Muscle of arm (tissue), 14 donors: ENCODE measurements around the gene EIF1B. TPM values are rescaled to one million over a fixed set of nuclear protein-coding genes. Genes with fewer than 3 reads are reported as not detected.
"Not testable (repeated sequence)": the region's sequence is repeated elsewhere in the genome, so short reads cannot be mapped to it uniquely, and the experiment has no call there.

Experiments
- DNase-seq: peaks from one replicate; pipeline ENCODE4 v3.0.0-alpha.2; 2013
- long read RNA-seq, 11 donors: transcript quantifications; one replicate each; lab custom pipeline, GENCODE V29; 2026
- polyA plus RNA-seq, 12 donors: library from polyadenylated mRNA; unstranded; fragments of 120-200 nt; gene quantifications; one replicate each; pipeline ENCODE4 v1.2.1, GENCODE V29; 2013; ENCODE audit not compliant: insufficient read length in 12 of 12

The EIF1B gene
- 10 to 100 TPM in 11 of 12 donors, not detected in 1; 53.5 to 82.2 (median 67.5) TPM for polyA plus RNA-seq
- long read RNA-seq, donor 1, transcript EIF1B-204 (3 exons, 637 nt) = minor isoform, 5 of 106 reads
- long read RNA-seq, donor 1, transcript EIF1B-202 (2 exons, 873 nt) = minor isoform, 9 of 106 reads
- long read RNA-seq, donor 1, transcript EIF1B-201 (4 exons, 1,010 nt) = major isoform, 85 of 106 reads
- long read RNA-seq, donor 1, partial matches to known transcripts = 7 of 106 reads
- long read RNA-seq, donor 1, other reads (novel, unspliced or antisense) = 0 of 106 reads
- long read RNA-seq, donor 2, transcript EIF1B-201 (4 exons, 1,010 nt) = major isoform, 68 of 69 reads
- long read RNA-seq, donor 2, partial matches to known transcripts = 0 of 69 reads
- long read RNA-seq, donor 2, other reads (novel, unspliced or antisense) = 0 of 69 reads
- long read RNA-seq, donor 3, transcript EIF1B-201 (4 exons, 1,010 nt) = major isoform, 24 of 29 reads
- long read RNA-seq, donor 3, partial matches to known transcripts = 0 of 29 reads
- long read RNA-seq, donor 3, other reads (novel, unspliced or antisense) = 0 of 29 reads
- long read RNA-seq, donor 4, transcript EIF1B-201 (4 exons, 1,010 nt) = major isoform, 22 of 22 reads
- long read RNA-seq, donor 4, partial matches to known transcripts = 0 of 22 reads
- long read RNA-seq, donor 4, other reads (novel, unspliced or antisense) = 0 of 22 reads
- long read RNA-seq, donor 5, transcript EIF1B-201 (4 exons, 1,010 nt) = major isoform, 42 of 44 reads
- long read RNA-seq, donor 5, partial matches to known transcripts = 0 of 44 reads
- long read RNA-seq, donor 5, other reads (novel, unspliced or antisense) = 0 of 44 reads
- long read RNA-seq, donor 6, transcript EIF1B-201 (4 exons, 1,010 nt) = major isoform, 36 of 36 reads
- long read RNA-seq, donor 6, partial matches to known transcripts = 0 of 36 reads
- long read RNA-seq, donor 6, other reads (novel, unspliced or antisense) = 0 of 36 reads
- long read RNA-seq, donor 7, transcript EIF1B-201 (4 exons, 1,010 nt) = major isoform, 16 of 17 reads
- long read RNA-seq, donor 7, partial matches to known transcripts = 0 of 17 reads
- long read RNA-seq, donor 7, other reads (novel, unspliced or antisense) = 0 of 17 reads
- long read RNA-seq, donor 8, transcript EIF1B-201 (4 exons, 1,010 nt) = major isoform, 48 of 52 reads
- long read RNA-seq, donor 8, partial matches to known transcripts = 0 of 52 reads
- long read RNA-seq, donor 8, other reads (novel, unspliced or antisense) = 0 of 52 reads
- long read RNA-seq, donor 9, transcript EIF1B-201 (4 exons, 1,010 nt) = major isoform, 30 of 33 reads
- long read RNA-seq, donor 9, partial matches to known transcripts = 0 of 33 reads
- long read RNA-seq, donor 9, other reads (novel, unspliced or antisense) = 0 of 33 reads
- long read RNA-seq, donor 10, transcript EIF1B-201 (4 exons, 1,010 nt) = major isoform, 32 of 32 reads
- long read RNA-seq, donor 10, partial matches to known transcripts = 0 of 32 reads
- long read RNA-seq, donor 10, other reads (novel, unspliced or antisense) = 0 of 32 reads
- long read RNA-seq, donor 11, transcript EIF1B-201 (4 exons, 1,010 nt) = major isoform, 61 of 64 reads
- long read RNA-seq, donor 11, partial matches to known transcripts = 0 of 64 reads
- long read RNA-seq, donor 11, other reads (novel, unspliced or antisense) = 0 of 64 reads

DNA sequence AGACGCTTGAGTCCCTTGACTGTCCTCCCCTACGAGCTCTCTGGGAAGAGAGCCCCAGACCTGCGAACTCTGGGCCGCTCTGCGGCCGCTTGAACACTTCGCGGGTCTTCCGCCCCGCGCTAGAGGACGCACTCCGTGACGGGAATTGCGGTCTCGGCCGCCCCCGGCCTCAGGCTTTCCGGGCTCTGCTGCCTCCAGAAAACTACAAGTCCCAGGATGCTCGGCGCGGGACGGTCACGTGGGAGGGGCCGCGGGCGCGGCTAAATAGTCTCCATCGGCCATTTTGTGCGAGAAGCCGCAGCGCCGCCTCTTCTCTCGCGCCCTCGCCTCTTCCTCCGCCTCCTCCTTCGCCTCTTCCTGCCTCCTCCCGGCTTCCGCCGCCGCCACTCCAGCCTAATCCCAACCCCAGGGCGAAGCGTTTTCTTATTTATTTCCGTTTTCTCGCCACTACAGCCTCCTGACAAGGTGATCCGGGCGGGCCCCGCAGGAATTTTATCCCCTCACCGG, at the start of gene EIF1B:
Gene EIF1B, plus strand, starts transcription at position 290 of the 507 bp plus-strand sequence. CDS start 235 bp downstream, outside the sequence.
- DNase-seq = peak; percentile 99

DNA sequence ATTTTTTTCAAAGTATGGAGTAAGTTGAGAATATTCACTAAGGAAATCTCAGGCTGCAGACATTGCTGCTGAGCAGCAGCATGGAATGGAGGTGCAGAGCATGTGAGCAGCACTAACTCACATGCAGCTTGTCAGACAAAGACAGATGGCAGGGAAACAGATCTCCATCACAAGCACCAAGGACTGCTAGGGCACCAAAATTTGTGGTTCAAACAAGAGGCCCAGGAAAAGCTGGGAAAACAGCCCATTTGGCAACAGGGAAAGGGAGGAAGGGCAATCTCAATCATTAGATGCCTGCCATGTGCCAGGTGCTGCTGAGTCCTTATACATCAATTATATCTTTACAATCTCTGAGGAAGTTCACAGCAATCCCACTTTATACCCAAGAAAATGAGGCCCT, 47.2 kb upstream of the EIF1B start:
- no peak for DNase-seq

DNA sequence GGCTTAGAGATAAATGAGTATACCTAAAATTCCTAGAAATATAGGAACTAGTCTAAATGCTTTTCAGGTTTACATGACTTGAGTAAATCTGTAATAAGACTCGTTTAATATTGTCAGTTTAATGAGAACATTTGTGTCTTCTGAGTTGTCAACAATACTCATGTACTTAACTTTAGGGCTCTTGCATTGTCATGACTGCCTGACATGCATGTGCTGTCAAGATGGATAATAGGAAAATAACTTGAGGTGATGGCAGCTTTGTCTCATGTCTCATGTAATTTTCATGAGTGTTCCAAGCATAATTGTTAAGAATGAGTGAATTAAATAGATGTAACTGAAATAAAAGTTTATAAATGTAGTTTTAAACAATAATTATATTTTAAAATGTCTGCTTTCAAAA, 45.1 kb upstream of the EIF1B start:
- no peak for DNase-seq

DNA sequence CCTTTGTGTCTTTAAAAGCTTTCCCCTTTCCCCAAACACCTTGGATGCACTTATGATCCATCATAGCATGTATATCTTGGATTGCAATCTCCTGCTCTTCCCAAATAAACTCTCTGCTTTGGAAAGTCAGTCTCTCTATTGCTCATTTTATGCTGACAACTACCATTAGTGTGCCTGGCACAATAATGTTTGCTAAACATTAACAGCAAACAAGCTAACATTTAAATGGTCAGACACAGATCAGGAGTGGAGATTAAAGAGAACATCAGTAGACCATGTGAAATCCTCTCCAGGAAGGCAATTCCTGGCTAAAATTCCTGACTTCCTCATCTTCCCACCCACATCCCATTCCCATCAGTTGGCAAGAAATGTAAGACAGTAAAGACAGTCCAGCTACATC, 44.3 kb upstream of the EIF1B start:
- DNase-seq = no peak

DNA sequence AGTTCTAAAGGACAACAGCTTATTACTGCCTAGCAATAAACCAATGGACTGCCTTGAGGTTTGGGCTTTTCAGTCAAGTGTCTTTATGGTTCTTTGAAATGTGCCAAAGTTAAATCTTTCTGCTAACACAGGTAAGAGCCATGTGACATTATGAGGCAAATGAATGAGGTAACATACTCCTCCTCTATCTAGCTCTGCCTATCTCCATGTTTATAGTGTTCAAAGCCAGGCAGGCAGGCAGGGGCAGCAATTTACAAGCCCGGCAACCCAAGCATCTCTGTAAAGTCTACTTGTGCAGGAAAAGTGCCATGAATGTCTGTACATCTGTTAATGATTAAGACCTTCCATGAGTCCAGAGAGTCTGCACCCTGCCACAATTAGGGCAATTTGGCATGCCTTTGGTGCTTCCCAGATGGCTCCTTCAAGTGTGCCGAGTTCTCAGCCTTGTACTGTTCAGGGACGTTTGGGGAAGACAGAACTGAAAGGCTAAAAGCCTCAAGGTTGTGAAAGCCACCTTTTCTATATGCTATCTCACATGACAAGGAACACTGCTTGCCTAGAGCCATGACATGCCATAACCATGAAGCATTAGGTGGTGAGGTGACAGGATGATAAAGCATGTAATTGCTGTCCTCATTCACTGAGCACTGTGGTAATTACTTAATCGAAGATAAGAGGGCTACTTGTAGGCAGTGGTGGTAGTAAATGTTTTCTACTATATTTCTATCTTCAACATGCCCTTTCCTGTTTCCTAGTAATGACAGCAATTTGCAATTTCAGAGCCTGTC, 41.4 kb upstream of the EIF1B start:
- DNase-seq = no peak

DNA sequence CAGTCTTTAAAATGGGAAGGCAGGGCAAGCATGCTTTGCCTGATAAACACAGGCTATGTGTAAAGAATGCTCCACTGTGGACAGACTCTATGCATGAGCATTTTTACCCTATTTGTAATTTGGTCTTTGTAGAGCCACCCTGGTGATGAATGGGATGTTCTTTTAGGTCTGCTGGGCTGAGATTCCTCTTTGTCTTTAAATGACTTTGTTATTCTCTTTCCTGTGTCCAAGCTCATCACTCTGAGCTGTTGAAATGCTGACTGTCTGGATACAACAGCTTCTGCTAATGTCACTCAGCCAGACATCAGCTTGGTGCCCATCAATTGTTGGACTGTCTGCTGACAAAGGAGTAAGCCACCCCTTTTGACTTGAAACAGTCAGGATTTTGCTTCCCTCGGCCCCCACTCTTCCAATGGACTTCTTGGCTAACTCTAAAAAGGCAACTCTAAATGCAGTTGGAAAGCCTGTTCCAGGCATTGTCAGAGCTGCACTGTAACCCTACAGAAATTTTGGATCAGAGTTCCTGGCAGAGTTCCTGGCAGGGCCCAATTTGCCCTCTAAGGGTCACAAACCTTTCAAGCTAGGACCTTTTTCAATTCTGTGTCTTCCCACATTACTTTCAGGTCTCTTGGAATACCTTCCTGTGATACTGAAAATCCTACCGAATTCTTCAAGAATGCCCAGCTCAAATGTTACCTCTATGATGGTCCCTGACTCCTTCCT, 40.5 kb upstream of the EIF1B start:
- no peak for DNase-seq

DNA sequence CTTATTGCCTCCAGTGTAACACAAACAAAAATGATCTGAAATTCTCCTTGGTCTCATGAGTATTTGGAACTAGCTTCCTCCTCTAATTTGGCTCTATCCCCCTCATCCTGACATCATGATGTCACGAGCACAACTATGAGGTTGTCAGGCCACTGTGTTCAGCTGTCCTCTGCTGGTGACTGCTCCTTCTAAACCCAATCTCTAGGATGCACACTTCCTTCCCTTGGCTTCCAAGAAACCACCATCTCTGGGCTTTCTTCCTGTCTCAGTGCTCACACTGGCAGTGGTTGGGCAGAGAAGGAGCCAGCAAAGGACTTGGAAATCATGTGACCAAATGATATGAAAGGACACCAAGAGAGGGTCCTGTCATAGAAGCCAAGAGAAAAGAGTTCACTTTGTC, 30.7 kb upstream of the EIF1B start:
- DNase-seq = no peak

DNA sequence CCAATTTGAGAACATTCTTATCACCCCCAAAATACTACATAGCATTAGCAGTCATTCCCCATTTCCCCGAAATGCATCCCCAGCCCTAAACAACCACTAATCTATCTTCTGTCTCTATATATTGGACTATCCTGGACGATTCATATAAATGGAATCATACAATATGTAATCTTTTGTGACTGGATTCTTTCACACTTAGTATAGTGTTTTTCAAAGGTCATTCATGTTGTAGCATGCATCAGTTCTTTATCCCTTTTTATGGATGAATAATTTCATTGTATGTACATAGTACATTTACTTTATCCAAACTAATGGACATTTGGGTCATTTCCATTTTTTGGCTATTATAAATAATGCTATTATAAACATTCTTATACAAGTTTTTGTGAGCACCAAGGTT, 27.5 kb upstream of the EIF1B start:
- DNase-seq = no peak

DNA sequence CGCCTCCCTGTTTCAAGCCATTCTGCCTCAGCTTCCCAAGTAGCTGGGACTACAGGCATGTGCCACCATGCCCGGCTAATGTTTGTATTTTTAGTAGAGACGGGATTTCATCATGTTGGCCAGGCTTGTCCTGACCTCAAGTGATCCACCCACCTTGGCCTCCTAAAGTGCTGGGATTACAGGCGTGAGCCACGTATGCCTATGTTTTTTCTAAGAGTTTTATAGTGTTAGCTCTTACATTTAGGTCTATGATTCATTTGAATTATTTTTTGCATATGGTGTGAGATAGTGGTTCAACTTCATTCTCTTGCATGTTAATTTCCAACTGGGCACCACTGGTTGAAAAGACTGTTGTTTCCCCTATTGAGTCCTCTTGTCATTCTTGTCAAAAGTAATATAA, 26.4 kb upstream of the EIF1B start:
- DNase-seq = not testable (repeated sequence)

DNA sequence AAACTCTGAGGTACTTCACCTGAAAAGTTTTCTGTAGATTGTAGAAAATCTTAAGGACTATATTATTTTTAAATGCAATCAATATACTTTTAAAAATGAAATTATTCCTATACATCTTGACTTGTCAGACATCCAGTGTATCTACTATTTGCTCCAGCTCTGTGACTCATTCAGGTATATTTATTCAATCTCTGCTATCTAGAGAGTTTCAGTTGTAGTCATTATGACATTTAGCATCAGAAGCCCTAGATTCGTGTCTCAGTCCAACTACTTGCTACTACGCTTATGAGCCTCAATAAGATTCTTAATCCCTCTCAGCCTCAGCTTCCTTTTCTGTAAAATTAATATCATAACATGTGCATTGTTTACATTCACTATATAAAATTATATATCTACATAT, 22.3 kb upstream of the EIF1B start:
- no peak for DNase-seq

DNA sequence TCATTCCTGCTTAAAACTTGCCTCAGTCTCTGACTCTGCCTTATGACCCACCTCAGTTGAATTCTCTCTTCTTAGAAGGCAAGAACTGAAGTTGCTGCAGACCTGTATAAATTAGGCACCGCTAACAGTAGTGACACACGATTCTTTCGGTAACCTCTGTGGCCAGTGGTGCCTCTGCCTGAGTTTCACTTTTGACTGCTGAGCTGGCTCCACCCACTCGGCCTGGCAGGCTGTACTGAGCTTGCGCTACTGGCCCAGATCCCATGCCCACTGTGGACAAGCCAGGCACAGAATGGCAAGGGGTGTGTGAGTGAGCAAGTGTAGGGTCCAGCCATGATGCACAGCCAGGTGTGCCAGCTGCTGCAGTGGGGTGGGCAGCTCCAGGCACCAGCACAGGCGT, 19.1 kb upstream of the EIF1B start:
- DNase-seq = no peak

DNA sequence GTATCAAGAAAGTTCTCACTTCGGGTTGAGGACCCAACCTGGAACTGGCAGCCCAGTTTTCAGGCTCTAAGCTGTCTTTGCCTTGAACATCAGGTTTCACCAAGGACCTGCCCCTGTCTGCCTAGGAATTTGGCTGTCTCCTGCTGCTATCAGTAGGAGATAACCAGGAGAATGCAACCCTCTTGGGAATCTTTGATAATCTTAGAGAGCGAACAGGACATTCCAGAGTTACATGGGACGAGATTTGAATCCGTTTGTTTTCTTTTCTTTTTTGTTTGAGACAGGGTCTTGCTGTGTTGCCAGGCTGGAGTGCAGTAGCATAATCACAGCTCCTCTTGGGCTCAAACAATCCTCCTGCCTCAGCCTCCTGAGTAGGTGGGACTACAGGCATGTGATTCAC, 18.0 kb upstream of the EIF1B start:
- DNase-seq = no peak

DNA sequence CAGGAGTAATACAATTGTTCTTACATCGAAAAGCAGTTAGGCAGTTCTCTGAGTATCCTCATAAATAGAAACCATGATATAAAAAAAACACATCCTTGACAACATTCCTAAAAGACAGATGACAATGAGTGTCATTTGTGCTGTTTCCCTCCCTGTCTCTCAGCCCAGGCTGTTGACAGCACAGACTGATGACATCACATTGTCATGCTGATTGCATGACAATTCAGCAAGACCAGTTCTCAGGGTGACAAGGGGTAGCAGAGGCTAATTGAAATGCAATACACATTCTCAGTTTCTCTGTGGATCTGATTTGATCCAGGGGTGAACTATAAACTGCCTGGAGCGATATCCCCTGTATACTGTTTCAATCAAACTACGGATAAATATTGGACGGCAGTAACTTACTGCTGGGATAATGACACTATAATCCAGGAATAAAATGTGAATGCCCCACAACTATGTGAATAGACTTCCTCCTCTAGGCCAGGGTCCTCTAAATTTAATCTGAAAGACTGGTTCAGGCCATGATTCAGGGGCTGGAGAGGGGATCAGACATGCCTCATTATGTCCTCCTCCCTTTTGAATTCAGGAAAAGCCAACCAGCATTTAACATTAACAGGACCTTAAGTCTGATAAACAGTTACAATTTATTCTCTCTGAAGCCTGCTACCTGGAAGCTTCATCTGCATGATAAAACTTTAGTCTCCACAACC, 16.7 kb upstream of the EIF1B start:
- no peak for DNase-seq

DNA sequence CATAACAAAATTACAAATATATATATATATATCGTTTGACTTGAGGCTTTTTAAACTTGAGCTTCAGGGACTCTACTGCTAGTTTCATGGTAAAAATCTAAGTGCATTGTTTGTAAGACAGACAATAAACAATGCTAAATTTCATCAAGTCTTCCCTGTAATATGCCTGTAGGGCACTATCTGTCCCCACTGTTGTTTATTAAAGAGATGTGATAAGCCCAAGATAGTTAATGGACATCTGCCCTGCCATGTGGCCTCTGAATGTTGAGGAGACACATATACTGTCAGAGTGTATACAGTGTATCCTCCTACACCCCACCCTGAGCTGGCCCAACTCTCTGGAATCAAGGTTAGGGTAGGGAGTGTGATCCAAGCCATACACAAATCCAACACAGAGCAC, 15.1 kb upstream of the EIF1B start:
- no peak for DNase-seq

DNA sequence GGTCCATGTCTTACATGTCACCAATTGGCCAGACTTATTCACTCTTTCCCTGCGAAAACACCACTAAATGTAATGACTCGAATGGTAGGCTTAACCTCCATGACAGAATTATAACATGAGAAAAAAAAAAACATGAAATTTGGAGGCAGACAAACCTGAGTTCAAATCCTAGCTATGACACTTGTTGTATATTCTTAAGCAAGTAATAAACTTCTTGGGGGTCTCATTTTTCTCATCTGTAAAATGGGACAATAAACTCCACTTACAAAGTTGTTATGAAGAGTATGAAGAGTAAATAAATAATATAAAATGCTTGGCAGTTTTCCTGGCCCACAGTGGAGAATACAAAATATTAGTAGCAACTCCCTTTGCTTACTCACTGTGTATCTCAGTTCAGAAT, 11.4 kb upstream of the EIF1B start:
- no peak for DNase-seq

DNA sequence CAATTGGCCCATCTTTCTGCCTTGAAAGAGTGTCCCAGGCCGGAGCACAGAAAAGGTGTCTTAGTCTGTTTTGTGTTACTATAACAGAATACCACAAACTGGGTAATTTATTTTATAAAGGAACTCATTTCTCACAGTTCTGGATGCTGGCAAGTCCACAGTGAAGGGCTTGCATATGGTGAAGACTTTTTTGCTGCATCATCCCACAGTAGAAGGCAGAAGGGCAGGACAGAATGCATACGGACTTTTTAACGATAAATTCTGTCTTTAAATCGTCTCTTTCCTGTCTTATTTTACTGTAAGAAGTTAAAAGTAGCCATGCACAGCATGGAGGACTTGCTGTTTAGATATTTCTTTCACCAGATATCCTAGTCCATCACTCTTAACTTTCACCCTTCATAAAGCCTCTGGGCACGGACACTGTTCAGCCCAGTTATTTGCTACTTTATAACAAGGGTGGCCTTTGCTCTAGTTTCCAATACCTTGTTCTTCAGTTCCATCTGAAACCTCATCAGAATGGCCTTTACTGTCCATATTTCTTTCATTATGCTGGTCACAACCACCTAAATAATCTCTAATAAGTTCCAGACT, 10.3 kb upstream of the EIF1B start:
- no peak for DNase-seq

DNA sequence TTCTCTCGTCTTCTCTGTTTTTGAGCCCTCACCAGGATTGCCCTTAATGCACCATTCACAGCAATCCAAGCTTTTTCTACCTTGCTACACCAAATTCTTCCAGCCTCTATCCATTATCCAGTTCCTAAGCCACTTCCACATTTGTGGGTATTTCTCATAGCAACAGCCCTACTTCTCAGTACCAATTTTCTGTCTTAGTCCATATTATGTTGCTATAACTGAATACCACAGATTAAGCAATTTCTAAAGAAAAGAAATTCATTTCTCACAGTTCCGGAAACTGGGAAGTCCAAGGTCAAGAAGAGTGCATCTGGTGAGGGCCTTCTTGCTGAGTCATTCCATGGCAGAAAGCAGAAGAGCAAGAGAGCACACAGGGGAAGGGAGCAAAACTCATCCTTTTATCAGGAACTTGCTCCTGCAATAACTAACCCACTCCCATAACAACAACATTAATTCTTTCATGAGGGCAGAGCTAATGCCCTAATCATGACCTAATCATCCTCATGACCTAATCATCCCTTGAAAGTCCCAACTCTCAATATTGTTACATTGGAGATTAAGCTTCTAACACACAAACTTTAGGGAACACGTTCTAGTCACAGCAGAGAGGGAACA, 9.7 kb upstream of the EIF1B start:
- DNase-seq = peak; percentile 10

DNA sequence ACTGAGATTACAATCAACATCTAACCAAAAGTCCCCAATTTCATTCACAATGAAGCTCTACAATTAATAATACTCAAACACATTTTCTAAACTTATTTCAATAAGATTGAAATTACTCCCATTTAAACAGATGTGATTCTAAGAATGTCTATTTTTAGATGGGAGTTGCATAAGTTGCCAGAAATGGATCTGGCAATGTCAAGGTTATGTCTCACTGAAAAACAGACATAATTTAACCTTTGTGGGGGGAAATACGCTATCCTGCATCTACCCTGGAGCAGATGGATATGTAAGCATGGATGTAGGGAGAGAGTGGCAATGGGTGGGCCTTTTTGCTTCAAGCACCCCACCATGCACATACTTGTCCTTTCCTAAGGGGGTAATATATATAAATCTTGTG, 6.7 kb upstream of the EIF1B start:
- peak; percentile 7 for DNase-seq
